AG09309 (cell line): ENCODE measurements around the gene ATP2B2.

Source experiments
- DNase-seq: peaks from one replicate; pipeline ENCODE4 v3.0.0-alpha.2; 2010; ENCODE audit warnings: low read depth
- H3K4me3 ChIP-seq: 2 replicates; pipeline ENCODE4 v1.5.1; 2011; ENCODE audit warnings: mild to moderate bottlenecking, low read depth, low read length, moderate library complexity; ENCODE audit not compliant: control insufficient read depth
- CTCF ChIP-seq: IDR thresholded peaks from 2 replicates; pipeline ENCODE4 v1.5.1; 2011; ENCODE audit warnings: mild to moderate bottlenecking, low read depth, low read length, inconsistent platforms; ENCODE audit not compliant: insufficient read depth, control insufficient read depth; ENCODE audit errors: missing control alignments

The ATP2B2 gene

GRCh38 chr3:10419637-10420232 lies 85.7 kb downstream of the ATP2B2 start:
- no peak overlapping the region for H3K4me3 ChIP-seq
- TF ChIP-seq CTCF = no peak
- DNase-seq = no peak

- DNase-seq = no peak
Measured at GRCh38 chr3:10417847-10418246, 87.5 kb downstream of the ATP2B2 start.

GRCh38 chr3:10416730-10417300 lies 88.6 kb downstream of the ATP2B2 start:
- H3K4me3 ChIP-seq = no peak overlapping the region
- no peak for DNase-seq
- TF ChIP-seq CTCF = no peak

More at GRCh38 chr3:10417847-10418246, 87.5 kb downstream of the ATP2B2 start:
- peak; percentile 47 for TF ChIP-seq CTCF
- no peak overlapping the region for H3K4me3 ChIP-seq

- DNase-seq = no peak
- no peak overlapping the region for H3K4me3 ChIP-seq
- no peak for TF ChIP-seq CTCF
Measured at GRCh38 chr3:10413041-10413440, 92.3 kb downstream of the ATP2B2 start.

- H3K4me3 ChIP-seq = no peak overlapping the region
Measured at GRCh38 chr3:10411598-10412332, 93.6 kb downstream of the ATP2B2 start.

GRCh38 chr3:10410383-10411002 lies 94.9 kb downstream of the ATP2B2 start:
- no peak overlapping the region for H3K4me3 ChIP-seq
- no peak for DNase-seq
- TF ChIP-seq CTCF = no peak

More at GRCh38 chr3:10411598-10412332, 93.6 kb downstream of the ATP2B2 start:
- no peak for TF ChIP-seq CTCF
- DNase-seq = no peak
